ENCODE measurements around the gene LMO1. TPM values are rescaled to one million over a fixed set of nuclear protein-coding genes. Genes with fewer than 3 reads are reported as not detected.
A peak's percentile ranks its signal among the peaks of the same experiment; 100 is the strongest.

The LMO1 gene
- polyA plus RNA-seq, 3 donors, result not detected

GRCh38 chr11:8218409-8218808 lies 45.3 kb downstream of the LMO1 start:
- DNase-seq, result no peak
- intact Hi-C loops (cut with micrococcal nuclease), result no loop called here
- no CpG with 5 or more reads among the region's 4 CpGs for WGBS (ENCODE audit: insufficient coverage)
- H3K27ac ChIP-seq (ENCODE audit: low read depth in 1 of 2, low read length in 2 of 2), result no peak overlapping the region
- no peaks in the 10 kb centered on the region for H3K36me3 Mint-ChIP-seq
- H3K9ac ChIP-seq (ENCODE audit: insufficient read depth, low read length, poor library complexity, severe bottlenecking), result peak overlapping the region; percentile 0
- H3K4me3 ChIP-seq (replicated peaks in 1 of 3; ENCODE audit: low read depth in 2 of 3, low read length in 3 of 3), result no peak overlapping the region
- H3K36me3 ChIP-seq (replicated peaks in 1 of 2; ENCODE audit: control insufficient read depth in 1 of 2, insufficient read depth in 2 of 2, low read length in 2 of 2), result no peaks in the 10 kb centered on the region
- no peak overlapping the region for H3K27ac Mint-ChIP-seq
- H3K4me3 Mint-ChIP-seq, result no peak overlapping the region
- H3K9me3 Mint-ChIP-seq, result peaks cover 0 to 2% (median 0%) of the 10 kb centered on the region in 7 donors
- no peaks in the 10 kb centered on the region for H3K9me3 ChIP-seq (replicated peaks in 1 of 2; ENCODE audit: control insufficient read depth in 1 of 2, insufficient read depth in 1 of 2, low read length in 2 of 2)
- peaks cover 21% of the 10 kb centered on the region for H3K4me1 Mint-ChIP-seq
- no peaks in the 10 kb centered on the region for H3K27me3 ChIP-seq (ENCODE audit: control insufficient read depth in 2 of 2, insufficient read depth in 2 of 2, low read length in 2 of 2)
- no peak overlapping the region for H3K4me2 ChIP-seq (replicated peaks; ENCODE audit: extremely low read depth, low read length, poor library complexity, severe bottlenecking)
- no peaks in the 10 kb centered on the region for H3K79me2 ChIP-seq (ENCODE audit: insufficient read depth, low read length)
- TF ChIP-seq CTCF (IDR thresholded peaks at IDR 0.05), result no peak
- H3K27me3 Mint-ChIP-seq (ENCODE audit: low read depth in 3 of 3), result peaks cover 11 to 13% (median 11%) of the 10 kb centered on the region in 3 donors
- H2AFZ ChIP-seq (ENCODE audit: insufficient read depth, low read depth, low read length, poor library complexity, severe bottlenecking), result no peak overlapping the region
- no peaks in the 10 kb centered on the region for H4K20me1 ChIP-seq (ENCODE audit: insufficient read depth, low read length)
- peaks cover 4 to 15% of the 10 kb centered on the region in 2 donors for H3K4me1 ChIP-seq (ENCODE audit: control insufficient read depth in 1 of 2, insufficient read depth in 2 of 2, low read length in 2 of 2)

- H3K27ac ChIP-seq (ENCODE audit: low read depth in 1 of 2, low read length in 2 of 2), result no peak overlapping the region
- no peaks in the 10 kb centered on the region for H3K79me2 ChIP-seq (ENCODE audit: insufficient read depth, low read length)
- Mint-ChIP-seq H3K9me3 (peaks cover 0 to 2% (median 0%) of the 10 kb centered on the region in 7 donors), H3K36me3 (no peaks in the 10 kb centered on the region), H3K4me1 (peaks cover 21% of the 10 kb centered on the region), H3K27ac (no peak overlapping the region), H3K27me3 (ENCODE audit: low read depth in 3 of 3) (peaks cover 10 to 11% (median 11%) of the 10 kb centered on the region in 3 donors), H3K4me3 (no peak overlapping the region)
- 100% methylated on average over 6 of the region's 11 CpGs for WGBS (ENCODE audit: insufficient coverage)
- peaks cover 4 to 18% of the 10 kb centered on the region in 2 donors for H3K4me1 ChIP-seq (ENCODE audit: control insufficient read depth in 1 of 2, insufficient read depth in 2 of 2, low read length in 2 of 2)
- no peak overlapping the region for H3K4me2 ChIP-seq (replicated peaks; ENCODE audit: extremely low read depth, low read length, poor library complexity, severe bottlenecking)
- H3K27me3 ChIP-seq (ENCODE audit: control insufficient read depth in 2 of 2, insufficient read depth in 2 of 2, low read length in 2 of 2), result no peaks in the 10 kb centered on the region
- no peak for DNase-seq
- no peak overlapping the region for H2AFZ ChIP-seq (ENCODE audit: insufficient read depth, low read depth, low read length, poor library complexity, severe bottlenecking)
- TF ChIP-seq CTCF (IDR thresholded peaks at IDR 0.05), result no peak
- H3K36me3 ChIP-seq (replicated peaks in 1 of 2; ENCODE audit: control insufficient read depth in 1 of 2, insufficient read depth in 2 of 2, low read length in 2 of 2), result no peaks in the 10 kb centered on the region
- H4K20me1 ChIP-seq (ENCODE audit: insufficient read depth, low read length), result no peaks in the 10 kb centered on the region
- H3K4me3 ChIP-seq (replicated peaks in 1 of 3; ENCODE audit: low read depth in 2 of 3, low read length in 3 of 3), result no peak overlapping the region
- H3K9ac ChIP-seq (ENCODE audit: insufficient read depth, low read length, poor library complexity, severe bottlenecking), result peak overlapping the region; percentile 0
- intact Hi-C loops (cut with micrococcal nuclease), result no loop called here
- no peaks in the 10 kb centered on the region for H3K9me3 ChIP-seq (replicated peaks in 1 of 2; ENCODE audit: control insufficient read depth in 1 of 2, insufficient read depth in 1 of 2, low read length in 2 of 2)
Observed at GRCh38 chr11:8217926-8218325, 45.8 kb downstream of the LMO1 start.

All from CD14-positive monocyte (primary cell).